Retinal pigment epithelial cell (primary cell): ENCODE results near the gene PCSK7.
"Not testable (repeated sequence)": the region's sequence is repeated elsewhere in the genome, so short reads cannot be mapped to it uniquely, and the experiment has no call there.

Experiments used
- DNase-seq: peaks from one replicate; pipeline ENCODE4 v3.0.0-alpha.2; 2010; ENCODE audit warnings: low read depth
- H3K4me3 ChIP-seq: 2 replicates; pipeline ENCODE4 v1.5.1; 2011; ENCODE audit warnings: mild to moderate bottlenecking, low read length, control low read depth, moderate library complexity
- CTCF ChIP-seq: conservative IDR thresholded peaks from 2 replicates; pipeline ENCODE4 v1.5.1; 2011; ENCODE audit warnings: low read depth, low read length, control low read depth, inconsistent platforms

The PCSK7 gene

DNA sequence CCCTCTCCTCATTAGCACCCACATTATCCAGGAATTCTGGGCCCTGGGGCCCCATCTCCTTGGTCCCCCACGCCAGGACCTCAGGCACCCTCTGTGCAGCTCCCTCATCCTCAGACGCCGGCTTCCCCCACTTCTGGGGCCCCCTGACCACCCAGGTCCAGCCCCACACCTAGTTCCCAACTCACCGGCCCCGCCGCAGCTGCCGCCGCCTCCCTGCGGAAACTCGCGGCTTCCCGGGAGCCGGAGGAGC lies at the start of gene PCSK7:
PCSK7 (minus strand) TSS at position 232 of the 250 bp plus-strand sequence. CDS start 2,229 bp downstream, outside the sequence.
- peak; percentile 10 for DNase-seq
- no peak for TF ChIP-seq CTCF
- H3K4me3 ChIP-seq, result peak within 1 kb of the TSS; percentile 95

- no peak overlapping the region for H3K4me3 ChIP-seq
- no peak for TF ChIP-seq CTCF
- DNase-seq, result peak; percentile 88
These were observed 49.3 kb upstream of the PCSK7 start for GRCh38 chr11:117281159-117281558.

DNA sequence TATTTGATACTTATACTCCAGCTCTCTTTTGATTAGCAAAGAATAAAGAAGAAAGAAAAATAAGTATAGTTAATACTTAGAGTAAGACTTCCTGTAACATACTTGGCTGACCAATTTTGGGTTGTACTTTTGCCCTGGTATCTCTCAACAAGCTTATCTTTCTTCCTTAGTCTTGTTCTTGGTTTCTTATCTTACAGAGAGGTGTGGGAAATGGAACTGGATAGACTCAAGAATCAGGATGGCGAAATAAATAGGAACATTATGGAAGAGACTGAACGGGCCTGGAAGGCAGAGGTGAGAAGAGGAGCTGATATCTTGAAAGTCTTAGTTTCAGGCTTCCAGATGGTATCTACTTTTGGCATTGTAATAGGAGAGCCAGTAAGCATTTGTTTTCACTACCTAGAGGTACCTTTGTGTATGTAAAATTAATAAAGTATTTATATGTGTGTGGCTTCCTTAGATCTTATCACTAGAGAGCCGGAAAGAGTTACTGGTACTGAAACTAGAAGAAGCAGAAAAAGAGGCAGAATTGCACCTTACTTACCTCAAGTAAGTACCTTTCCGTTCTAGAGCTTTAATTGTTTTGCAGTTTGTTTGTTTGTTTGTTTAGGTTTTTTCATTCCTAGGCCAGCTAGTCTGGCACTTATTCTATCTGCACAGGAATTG lies 48.0 kb upstream of the PCSK7 start:
- no peak for DNase-seq
- no peak overlapping the region for H3K4me3 ChIP-seq
- no peak for TF ChIP-seq CTCF

- H3K4me3 ChIP-seq, result no peak overlapping the region
- DNase-seq, result no peak
- TF ChIP-seq CTCF, result no peak
These were observed 46.5 kb upstream of the PCSK7 start for GRCh38 chr11:117278347-117278746.

- no peak overlapping the region for H3K4me3 ChIP-seq
- TF ChIP-seq CTCF, result no peak
- peak; percentile 38 for DNase-seq
These were observed 41.8 kb upstream of the PCSK7 start for GRCh38 chr11:117273550-117274289.

- H3K4me3 ChIP-seq, DNase-seq: not testable (repeated sequence)
These were observed 40.3 kb upstream of the PCSK7 start for GRCh38 chr11:117272175-117272574.

DNA sequence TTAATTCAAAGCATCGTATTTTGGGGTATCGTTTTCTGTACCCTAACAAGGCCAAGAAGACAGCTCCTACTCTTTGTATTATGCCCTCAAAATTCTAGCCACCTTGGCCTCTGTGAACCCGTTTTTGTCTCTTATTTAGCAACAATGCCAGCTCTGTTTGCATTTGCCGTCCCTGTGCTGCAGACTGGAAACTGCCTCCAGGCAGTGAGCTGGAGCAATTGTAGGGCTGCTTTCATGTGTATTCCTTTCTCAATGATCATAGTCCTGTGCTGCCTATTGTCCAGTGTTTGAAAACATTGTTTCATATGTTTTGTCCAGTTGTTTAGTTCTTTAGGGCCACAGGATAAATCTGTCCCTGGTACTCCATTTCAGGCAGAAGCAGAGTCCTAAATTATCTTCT lies 39.3 kb upstream of the PCSK7 start:
- DNase-seq, result no peak
- TF ChIP-seq CTCF, result no peak
- H3K4me3 ChIP-seq, result no peak overlapping the region

DNA sequence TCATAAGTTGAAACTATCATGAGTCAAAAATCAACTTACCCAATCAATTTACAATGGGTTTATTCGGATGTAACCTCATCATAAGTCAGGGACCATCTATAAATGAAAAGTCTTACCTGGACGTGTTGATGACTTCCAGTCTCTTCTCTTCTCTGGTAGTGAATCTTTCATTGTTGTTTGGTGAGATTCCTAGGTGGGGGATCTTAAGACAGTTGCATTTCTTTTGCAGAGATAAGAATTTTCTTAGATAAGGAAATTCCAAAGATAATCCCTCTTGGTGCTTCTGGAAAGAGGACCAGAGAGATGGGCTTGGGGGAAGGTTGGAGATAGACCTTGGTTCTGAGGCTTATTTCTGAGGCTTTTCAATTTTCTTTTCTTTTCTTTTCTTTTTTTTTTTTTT lies 38.0 kb upstream of the PCSK7 start:
- no peak overlapping the region for H3K4me3 ChIP-seq
- DNase-seq, result no peak
- no peak for TF ChIP-seq CTCF
